ENCODE measurements around the gene ADGRL2. TPM values are rescaled to one million over a fixed set of nuclear protein-coding genes. Genes with fewer than 3 reads are reported as not detected.

The ADGRL2 gene
- total RNA-seq, 4 donors from 2014 or later: 25.3 to 77.7 (median 27.2) TPM

GRCh38 chr1:81813691-81814090 is 13.0 kb downstream of the ADGRL2 start:
- Histone ChIP-seq H3K4me3 (no peak overlapping the region), H3K4me1 (peaks cover 0 to 18% (median 0%) of the 10 kb centered on the region in 4 donors), H3K27ac (no peak overlapping the region), H3K9me3 (no peaks in the 10 kb centered on the region), H3K27me3 (no peaks in the 10 kb centered on the region), H3K36me3 (no peaks in the 10 kb centered on the region)
- no peak for DNase-seq (ENCODE audit: low spot score in 2 of 2)
- no peak for TF ChIP-seq POLR2A (IDR thresholded peaks at IDR 0.05)
- TF ChIP-seq CTCF (IDR thresholded peaks at IDR 0.05): no peak
- no peak for TF ChIP-seq EP300 (IDR thresholded peaks at IDR 0.05)
- WGBS, 2 donors: 92 to 96% methylated on average over 2 of the region's 2 CpGs

GRCh38 chr1:81819613-81820012 is 18.9 kb downstream of the ADGRL2 start:
- H3K4me3 ChIP-seq: no peak overlapping the region
- WGBS, 2 donors: 88 to 93% methylated on average over 4 of the region's 4 CpGs
- no peak overlapping the region for H3K27ac ChIP-seq
- H3K27me3 ChIP-seq: no peaks in the 10 kb centered on the region
- TF ChIP-seq CTCF (IDR thresholded peaks at IDR 0.05) (no peak), POLR2A (IDR thresholded peaks at IDR 0.05) (no peak), EP300 (IDR thresholded peaks at IDR 0.05) (no peak)
- H3K36me3 ChIP-seq: no peaks in the 10 kb centered on the region
- no peaks in the 10 kb centered on the region for H3K9me3 ChIP-seq
- H3K4me1 ChIP-seq: peaks cover 0 to 2% (median 0%) of the 10 kb centered on the region in 4 donors
- no peak for DNase-seq (ENCODE audit: low spot score in 2 of 2)

DNA sequence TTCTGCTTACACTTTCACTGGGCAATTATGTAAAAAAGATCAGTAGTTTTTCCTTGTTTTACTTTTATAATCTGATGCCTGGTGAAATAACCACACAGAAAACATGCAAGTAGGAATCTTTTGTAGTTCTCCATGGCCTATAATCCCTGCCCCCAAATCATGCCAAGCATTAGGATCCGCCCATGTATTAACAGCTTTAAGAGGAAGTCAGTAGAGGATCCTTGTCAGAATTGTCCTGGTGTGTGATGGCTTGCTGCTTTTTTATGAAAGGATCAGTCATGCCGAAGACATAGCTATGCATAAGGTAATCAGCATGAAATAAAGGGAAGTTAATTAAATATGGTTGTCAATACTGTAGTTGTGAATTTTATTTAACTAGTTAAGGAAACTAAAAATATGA is 20.0 kb downstream of the ADGRL2 start:
- Histone ChIP-seq H3K27me3 (no peaks in the 10 kb centered on the region), H3K4me1 (peaks cover 0 to 2% (median 0%) of the 10 kb centered on the region in 4 donors), H3K4me3 (no peak overlapping the region), H3K36me3 (no peaks in the 10 kb centered on the region), H3K9me3 (no peaks in the 10 kb centered on the region), H3K27ac (no peak overlapping the region)
- no peak for TF ChIP-seq CTCF (IDR thresholded peaks at IDR 0.05)
- TF ChIP-seq POLR2A (IDR thresholded peaks at IDR 0.05): no peak
- TF ChIP-seq EP300 (IDR thresholded peaks at IDR 0.05): no peak
- WGBS, 2 donors: 85 to 91% methylated on average over 2 of the region's 2 CpGs
- no peak for DNase-seq (ENCODE audit: low spot score in 2 of 2)

GRCh38 chr1:81823082-81823481 is 22.3 kb downstream of the ADGRL2 start:
- WGBS, 2 donors: 86 to 90% methylated on average over 4 of the region's 4 CpGs
- TF ChIP-seq CTCF (IDR thresholded peaks at IDR 0.05) (no peak), EP300 (IDR thresholded peaks at IDR 0.05) (no peak), POLR2A (IDR thresholded peaks at IDR 0.05) (no peak)
- no peaks in the 10 kb centered on the region for H3K9me3 ChIP-seq

GRCh38 chr1:81824759-81825158 is 24.0 kb downstream of the ADGRL2 start:
- Histone ChIP-seq H3K4me3 (no peak overlapping the region), H3K27me3 (no peaks in the 10 kb centered on the region), H3K36me3 (no peaks in the 10 kb centered on the region), H3K9me3 (no peaks in the 10 kb centered on the region), H3K27ac (no peak overlapping the region), H3K4me1 (peaks cover 0 to 2% (median 0%) of the 10 kb centered on the region in 4 donors)
- TF ChIP-seq EP300 (IDR thresholded peaks at IDR 0.05) (no peak), POLR2A (IDR thresholded peaks at IDR 0.05) (no peak)
- 69 to 73% methylated on average over 4 of the region's 4 CpGs for WGBS, 2 donors
- DNase-seq (ENCODE audit: low spot score in 2 of 2): no peak

More at GRCh38 chr1:81823082-81823481, 22.3 kb downstream of the ADGRL2 start:
- no peak for DNase-seq (ENCODE audit: low spot score in 2 of 2)
- Histone ChIP-seq H3K27me3 (no peaks in the 10 kb centered on the region), H3K4me1 (peaks cover 0 to 2% (median 0%) of the 10 kb centered on the region in 4 donors), H3K36me3 (no peaks in the 10 kb centered on the region), H3K4me3 (no peak overlapping the region), H3K27ac (no peak overlapping the region)

- H3K9me3 ChIP-seq: no peaks in the 10 kb centered on the region
- H3K36me3 ChIP-seq: no peaks in the 10 kb centered on the region
- peaks cover 0 to 7% (median 0%) of the 10 kb centered on the region in 4 donors for H3K4me1 ChIP-seq
- H3K27me3 ChIP-seq: no peaks in the 10 kb centered on the region
- no peak for TF ChIP-seq EP300 (IDR thresholded peaks at IDR 0.05)
- no peak for TF ChIP-seq CTCF (IDR thresholded peaks at IDR 0.05)
- no peak for TF ChIP-seq POLR2A (IDR thresholded peaks at IDR 0.05)
- H3K4me3 ChIP-seq: no peak overlapping the region
- H3K27ac ChIP-seq: no peak overlapping the region
- WGBS, 2 donors: 58 to 85% methylated on average over 1 of the region's 1 CpG
- DNase-seq (ENCODE audit: low spot score in 2 of 2): no peak
Observed at GRCh38 chr1:81827942-81828341, 27.2 kb downstream of the ADGRL2 start.
